ENCODE results near the gene CAPN10.

CAPN10 gene

GRCh38 chr2:240611601-240612210 is 25.2 kb downstream of the CAPN10 start:
- H2AFZ ChIP-seq (ENCODE audit: low read depth, low read length): no peak overlapping the region
- TF ChIP-seq CTCF (IDR thresholded peaks at IDR 0.05; ENCODE audit: borderline replicate concordance, extremely low read depth, low read length, poor library complexity, severe bottlenecking) (no peak), EZH2 (IDR thresholded peaks at IDR 0.05; ENCODE audit: borderline replicate concordance, low read depth, low read length, severe bottlenecking) (no peak)
- no peaks in the 10 kb centered on the region for H3K9me3 ChIP-seq (ENCODE audit: insufficient read depth, low read length, severe bottlenecking)
- no peaks in the 10 kb centered on the region for H3K36me3 ChIP-seq (ENCODE audit: insufficient read depth, low read length)
- DNase-seq (no peak), ATAC-seq (ENCODE audit: insufficient read depth, low read depth) (no peak)
- H3K9ac ChIP-seq (ENCODE audit: low read depth, low read length): no peak overlapping the region
- H3K4me1 ChIP-seq (ENCODE audit: insufficient read depth, low read length): 0 out of 2 replicates have a peak, but pooled peaks cover 2% of the 10 kb centered on the region
- no peaks in the 10 kb centered on the region for H4K20me1 ChIP-seq (ENCODE audit: insufficient read depth, low read length)
- no peak overlapping the region for H3K27ac ChIP-seq (ENCODE audit: low read length)
- H3K4me3 ChIP-seq (ENCODE audit: low read depth in 1 of 2, low read length in 2 of 2): no peak overlapping the region
- no peaks in the 10 kb centered on the region for H3K79me2 ChIP-seq (ENCODE audit: insufficient read depth, low read length)
- no peaks in the 10 kb centered on the region for H3K27me3 ChIP-seq (ENCODE audit: insufficient read depth, low read length, poor library complexity)
- H3K4me2 ChIP-seq (ENCODE audit: insufficient read depth, low read length): no peak overlapping the region

GRCh38 chr2:240613781-240614180 is 27.2 kb downstream of the CAPN10 start:
- H3K4me2 ChIP-seq (ENCODE audit: insufficient read depth, low read length): no peak overlapping the region
- H3K4me1 ChIP-seq (ENCODE audit: insufficient read depth, low read length): 0 out of 2 replicates have a peak, but pooled peaks cover 2% of the 10 kb centered on the region
- ATAC-seq (ENCODE audit: insufficient read depth, low read depth): no peak
- no peak for TF ChIP-seq EZH2 (IDR thresholded peaks at IDR 0.05; ENCODE audit: borderline replicate concordance, low read depth, low read length, severe bottlenecking)
- no peak for TF ChIP-seq CTCF (IDR thresholded peaks at IDR 0.05; ENCODE audit: borderline replicate concordance, extremely low read depth, low read length, poor library complexity, severe bottlenecking)
- no peak overlapping the region for H3K27ac ChIP-seq (ENCODE audit: low read length)
- DNase-seq: no peak
- no peak overlapping the region for H3K9ac ChIP-seq (ENCODE audit: low read depth, low read length)
- no peaks in the 10 kb centered on the region for H3K27me3 ChIP-seq (ENCODE audit: insufficient read depth, low read length, poor library complexity)
- no peaks in the 10 kb centered on the region for H3K9me3 ChIP-seq (ENCODE audit: insufficient read depth, low read length, severe bottlenecking)
- H4K20me1 ChIP-seq (ENCODE audit: insufficient read depth, low read length): no peaks in the 10 kb centered on the region
- H3K79me2 ChIP-seq (ENCODE audit: insufficient read depth, low read length): no peaks in the 10 kb centered on the region
- no peaks in the 10 kb centered on the region for H3K36me3 ChIP-seq (ENCODE audit: insufficient read depth, low read length)
- no peak overlapping the region for H3K4me3 ChIP-seq (ENCODE audit: low read depth in 1 of 2, low read length in 2 of 2)
- H2AFZ ChIP-seq (ENCODE audit: low read depth, low read length): no peak overlapping the region

- H3K4me2 ChIP-seq (ENCODE audit: insufficient read depth, low read length): no peak overlapping the region
- H2AFZ ChIP-seq (ENCODE audit: low read depth, low read length): no peak overlapping the region
- no peaks in the 10 kb centered on the region for H3K79me2 ChIP-seq (ENCODE audit: insufficient read depth, low read length)
- H3K4me1 ChIP-seq (ENCODE audit: insufficient read depth, low read length): 0 out of 2 replicates have a peak, but pooled peaks cover 2% of the 10 kb centered on the region
- no peaks in the 10 kb centered on the region for H3K27me3 ChIP-seq (ENCODE audit: insufficient read depth, low read length, poor library complexity)
- H3K36me3 ChIP-seq (ENCODE audit: insufficient read depth, low read length): no peaks in the 10 kb centered on the region
- TF ChIP-seq EZH2 (IDR thresholded peaks at IDR 0.05; ENCODE audit: borderline replicate concordance, low read depth, low read length, severe bottlenecking) (no peak), CTCF (IDR thresholded peaks at IDR 0.05; ENCODE audit: borderline replicate concordance, extremely low read depth, low read length, poor library complexity, severe bottlenecking) (no peak)
- no peak overlapping the region for H3K27ac ChIP-seq (ENCODE audit: low read length)
- no peak overlapping the region for H3K9ac ChIP-seq (ENCODE audit: low read depth, low read length)
- H3K9me3 ChIP-seq (ENCODE audit: insufficient read depth, low read length, severe bottlenecking): no peaks in the 10 kb centered on the region
- ATAC-seq (ENCODE audit: insufficient read depth, low read depth) (no peak), DNase-seq (no peak)
- no peak overlapping the region for H3K4me3 ChIP-seq (ENCODE audit: low read depth in 1 of 2, low read length in 2 of 2)
- H4K20me1 ChIP-seq (ENCODE audit: insufficient read depth, low read length): no peaks in the 10 kb centered on the region
These were observed 27.9 kb downstream of the CAPN10 start for GRCh38 chr2:240614391-240614790.
